ENCODE measurements around the gene LRRK1.

- TF ChIP-seq CTCF (IDR thresholded peaks at IDR 0.05) (no peak), POLR2AphosphoS5 (IDR thresholded peaks at IDR 0.05) (no peak), POLR2A (IDR thresholded peaks at IDR 0.05) (no peak)
These were observed 29.6 kb upstream of the LRRK1 start for GRCh38 chr15:100889385-100890050.

Measured in stomach (tissue), 4 donors.